GM23338 (cell line): Measurements from ENCODE around the gene AIRE. TPM values are rescaled to one million over a fixed set of nuclear protein-coding genes. Genes with fewer than 3 reads are reported as not detected.

Experiments
- ATAC-seq: fragments of 200-7000 bp; cut with Tn5 transposase; 3 replicates; pipeline ENCODE4 v1.9.1; 2020
- DNase-seq: peaks from one replicate; pipeline ENCODE4 v3.0.0-alpha.2; 2015; ENCODE audit warnings: low spot score
- H2AFZ ChIP-seq: fragments of 200-600 bp; sonication (generic); 2 replicates; pipeline ENCODE4 v1.8.0; 2016; ENCODE audit warnings: antibody characterized with exemption, mild to moderate bottlenecking, moderate library complexity
- H3F3A ChIP-seq: fragments of 200-600 bp; sonication (generic); replicated peaks from 2 replicates; pipeline ENCODE4 v1.8.0; 2017; ENCODE audit warnings: antibody characterized with exemption, mixed run types, low read depth
- H3K27ac ChIP-seq: fragments of 200-600 bp; sonication (generic); 2 replicates; pipeline ENCODE4 v1.6.1; 2016; ENCODE audit warnings: low read depth
- H3K27me3 ChIP-seq: fragments of 200-600 bp; sonication (generic); 2 replicates; pipeline ENCODE4 v1.8.0; 2016; ENCODE audit warnings: mild to moderate bottlenecking, mixed run types, moderate library complexity; ENCODE audit not compliant: insufficient read depth
- H3K36me3 ChIP-seq: fragments of 200-600 bp; sonication (generic); 2 replicates; pipeline ENCODE4 v1.8.0; 2016; ENCODE audit warnings: mild to moderate bottlenecking; ENCODE audit not compliant: insufficient read depth
- H3K4me1 ChIP-seq: fragments of 200-600 bp; sonication (generic); 2 replicates; pipeline ENCODE4 v1.8.0; 2016; ENCODE audit warnings: mild to moderate bottlenecking, moderate library complexity; ENCODE audit not compliant: insufficient read depth
- H3K4me2 ChIP-seq: fragments of 200-600 bp; sonication (generic); 2 replicates; pipeline ENCODE4 v1.7.1; 2017; ENCODE audit warnings: mixed run types
- H3K4me3 ChIP-seq: fragments of 200-600 bp; sonication (generic); 2 replicates; pipeline ENCODE4 v1.6.1; 2016; ENCODE audit warnings: mixed run types
- H3K79me2 ChIP-seq: fragments of 200-600 bp; sonication (generic); replicated peaks from 2 replicates; pipeline ENCODE4 v1.8.0; 2017; ENCODE audit warnings: mild to moderate bottlenecking; ENCODE audit not compliant: insufficient read depth
- H3K9me2 ChIP-seq: fragments of 200-600 bp; sonication (generic); 2 replicates; pipeline ENCODE4 v1.8.0; 2017; ENCODE audit not compliant: insufficient read depth
- H4K20me1 ChIP-seq: fragments of 200-600 bp; sonication (generic); replicated peaks from 2 replicates; pipeline ENCODE4 v1.8.0; 2017; ENCODE audit warnings: mild to moderate bottlenecking; ENCODE audit not compliant: insufficient read depth
- H3K27ac Mint-ChIP-seq: 2 replicates; pipeline ENCODE4 v1.8.0; 2020; ENCODE audit warnings: inconsistent platforms, mild to moderate bottlenecking, moderate library complexity, mixed read lengths
- H3K27me3 Mint-ChIP-seq: 3 replicates; pipeline ENCODE4 v1.8.0; 2022; ENCODE audit warnings: low read depth, mild to moderate bottlenecking, moderate library complexity, mixed read lengths, inconsistent platforms; ENCODE audit not compliant: insufficient read depth, poor library complexity
- H3K36me3 Mint-ChIP-seq: 3 replicates; pipeline ENCODE4 v1.8.0; 2021; ENCODE audit warnings: low read depth, mild to moderate bottlenecking, inconsistent platforms, moderate library complexity, mixed read lengths
- H3K4me1 Mint-ChIP-seq: 3 replicates; pipeline ENCODE4 v1.8.0; 2020; ENCODE audit warnings: mild to moderate bottlenecking, inconsistent platforms, mixed read lengths
- H3K4me3 Mint-ChIP-seq: 3 replicates; pipeline ENCODE4 v1.8.0; 2021; ENCODE audit warnings: moderate library complexity, mild to moderate bottlenecking, inconsistent platforms, mixed read lengths
- H3K9me3 Mint-ChIP-seq: 3 replicates; pipeline ENCODE4 v1.8.0; 2020; ENCODE audit warnings: moderate library complexity, mild to moderate bottlenecking, inconsistent platforms, mixed read lengths
- CREB1 ChIP-seq: fragments of 250-450 bp; sonication (Bioruptor Pico); IDR thresholded peaks from 2 replicates; pipeline ENCODE4 v1.5.0; 2020; ENCODE audit warnings: low read depth, mild to moderate bottlenecking, moderate library complexity
- EZH2 ChIP-seq: fragments of 200-600 bp; sonication (generic); IDR thresholded peaks from one replicate; pipeline ENCODE4 v1.8.0; 2017; ENCODE audit warnings: antibody characterized with exemption, mild to moderate bottlenecking, low read depth; ENCODE audit not compliant: unreplicated experiment
- EZH2phosphoT487 ChIP-seq: fragments of 200-600 bp; sonication (generic); IDR thresholded peaks from one replicate; pipeline ENCODE4 v1.8.1; 2018; ENCODE audit warnings: antibody characterized with exemption; ENCODE audit not compliant: unreplicated experiment
- POLR2AphosphoS5 ChIP-seq: IDR thresholded peaks from 2 replicates; pipeline ENCODE4 v1.6.1; 2016; ENCODE audit warnings: antibody characterized with exemption, low read depth
- polyA plus RNA-seq: library from polyadenylated mRNA; unstranded; fragments of >200 nt; fragmentation: Nextera tagmentation; extraction: Ambion mirVana; gene quantifications from 2 replicates; pipeline ENCODE4 v1.2.1, GENCODE V29; 2016
- total RNA-seq: library from RNA; depleted of rRNA; stranded (reverse); fragments of >200 nt; shearing (Covaris generic); gene quantifications from 2 replicates; pipeline ENCODE4 v1.2.3, GENCODE V29; 2014
- TF ChIP-seq, protein P1 (sequence below): IDR thresholded peaks from 2 replicates; pipeline ENCODE4 v1.6.1; 2016; ENCODE audit warnings: antibody characterized with exemption
- TF ChIP-seq, protein P2 (sequence below): IDR thresholded peaks from one replicate; pipeline ENCODE4 v1.6.1; 2018; ENCODE audit warnings: antibody characterized with exemption; ENCODE audit not compliant: unreplicated experiment
- TF ChIP-seq, protein P3 (sequence below): fragments of 250-450 bp; sonication (Bioruptor Pico); IDR thresholded peaks from 2 replicates; pipeline ENCODE4 v1.5.0; 2020; ENCODE audit warnings: mild to moderate bottlenecking, moderate library complexity

The AIRE gene
- total and polyA plus RNA-seq, 2 experiments from 2014 or later, result 0.10 TPM; not detected in 1

DNA sequence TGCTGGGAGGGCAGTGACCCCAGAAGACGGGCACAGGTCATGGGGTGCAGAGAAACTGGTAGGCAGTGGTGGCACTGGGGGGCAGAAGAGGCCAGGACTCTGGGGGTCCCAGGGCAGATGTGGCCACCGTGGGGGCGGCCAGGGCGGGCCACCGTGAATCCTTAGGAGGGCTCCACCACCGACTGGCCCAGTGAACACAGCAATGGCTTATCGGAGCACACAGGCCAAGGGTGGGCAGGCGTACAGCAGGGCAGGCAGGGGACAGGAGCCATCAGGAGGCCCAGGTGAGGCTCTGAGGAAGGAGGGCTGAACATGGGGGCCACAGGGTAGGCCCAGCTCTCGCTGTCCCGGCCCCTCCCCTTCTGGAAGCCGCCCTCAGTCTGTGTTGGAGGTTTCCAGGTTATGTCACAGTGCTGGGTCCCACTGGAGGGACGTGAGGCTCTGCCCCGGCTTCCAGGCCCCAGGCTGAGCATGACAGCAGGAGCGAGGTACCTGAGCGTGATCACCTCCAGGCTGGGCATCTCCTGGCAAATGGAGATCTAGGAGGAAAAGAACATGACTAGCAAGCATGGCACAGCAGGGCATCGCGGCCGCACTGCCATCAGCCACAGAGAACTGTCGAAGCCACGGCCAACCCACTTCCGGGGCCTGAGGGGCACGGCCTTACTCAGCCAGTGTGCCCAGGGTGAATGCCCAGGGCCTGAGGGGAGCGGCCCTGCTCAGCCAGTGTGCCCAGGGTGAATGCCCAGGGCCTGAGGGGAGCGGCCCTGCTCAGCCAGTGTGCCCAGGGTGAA is 49.8 kb downstream of the AIRE start:
- Histone ChIP-seq H3F3A (peaks cover 8% of the 10 kb centered on the region; the same call in 1 of the 2 replicates), H3K36me3 (no peaks in the 10 kb centered on the region), H3K79me2 (no peaks in the 10 kb centered on the region), H3K27me3 (no peaks in the 10 kb centered on the region), H3K4me3 (no peak overlapping the region), H3K27ac (no peak overlapping the region), H3K4me1 (peaks cover 8% of the 10 kb centered on the region; the same call in 1 of the 2 replicates), H3K9me2 (no peaks in the 10 kb centered on the region), H3K4me2 (no peak overlapping the region), H2AFZ (no peak overlapping the region), H4K20me1 (no peaks in the 10 kb centered on the region)
- no peak overlapping the region for H3K27ac Mint-ChIP-seq
- H3K4me3 Mint-ChIP-seq, result no peak overlapping the region
- peaks cover 15% of the 10 kb centered on the region for H3K4me1 Mint-ChIP-seq
- no peak for ATAC-seq
- H3K36me3 Mint-ChIP-seq, result no peaks in the 10 kb centered on the region; the same call in 2 of the 3 replicates
- DNase-seq, result no peak
- no peaks in the 10 kb centered on the region for H3K9me3 Mint-ChIP-seq
- TF ChIP-seq CREB1 (CRISPR knock-in tag) (no peak), POLR2AphosphoS5 (no peak), EZH2 (no peak), EZH2phosphoT487 (no peak)
- TF ChIP-seq, protein P1, sequence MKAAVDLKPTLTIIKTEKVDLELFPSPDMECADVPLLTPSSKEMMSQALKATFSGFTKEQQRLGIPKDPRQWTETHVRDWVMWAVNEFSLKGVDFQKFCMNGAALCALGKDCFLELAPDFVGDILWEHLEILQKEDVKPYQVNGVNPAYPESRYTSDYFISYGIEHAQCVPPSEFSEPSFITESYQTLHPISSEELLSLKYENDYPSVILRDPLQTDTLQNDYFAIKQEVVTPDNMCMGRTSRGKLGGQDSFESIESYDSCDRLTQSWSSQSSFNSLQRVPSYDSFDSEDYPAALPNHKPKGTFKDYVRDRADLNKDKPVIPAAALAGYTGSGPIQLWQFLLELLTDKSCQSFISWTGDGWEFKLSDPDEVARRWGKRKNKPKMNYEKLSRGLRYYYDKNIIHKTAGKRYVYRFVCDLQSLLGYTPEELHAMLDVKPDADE, result no peak
- TF ChIP-seq, protein P2, sequence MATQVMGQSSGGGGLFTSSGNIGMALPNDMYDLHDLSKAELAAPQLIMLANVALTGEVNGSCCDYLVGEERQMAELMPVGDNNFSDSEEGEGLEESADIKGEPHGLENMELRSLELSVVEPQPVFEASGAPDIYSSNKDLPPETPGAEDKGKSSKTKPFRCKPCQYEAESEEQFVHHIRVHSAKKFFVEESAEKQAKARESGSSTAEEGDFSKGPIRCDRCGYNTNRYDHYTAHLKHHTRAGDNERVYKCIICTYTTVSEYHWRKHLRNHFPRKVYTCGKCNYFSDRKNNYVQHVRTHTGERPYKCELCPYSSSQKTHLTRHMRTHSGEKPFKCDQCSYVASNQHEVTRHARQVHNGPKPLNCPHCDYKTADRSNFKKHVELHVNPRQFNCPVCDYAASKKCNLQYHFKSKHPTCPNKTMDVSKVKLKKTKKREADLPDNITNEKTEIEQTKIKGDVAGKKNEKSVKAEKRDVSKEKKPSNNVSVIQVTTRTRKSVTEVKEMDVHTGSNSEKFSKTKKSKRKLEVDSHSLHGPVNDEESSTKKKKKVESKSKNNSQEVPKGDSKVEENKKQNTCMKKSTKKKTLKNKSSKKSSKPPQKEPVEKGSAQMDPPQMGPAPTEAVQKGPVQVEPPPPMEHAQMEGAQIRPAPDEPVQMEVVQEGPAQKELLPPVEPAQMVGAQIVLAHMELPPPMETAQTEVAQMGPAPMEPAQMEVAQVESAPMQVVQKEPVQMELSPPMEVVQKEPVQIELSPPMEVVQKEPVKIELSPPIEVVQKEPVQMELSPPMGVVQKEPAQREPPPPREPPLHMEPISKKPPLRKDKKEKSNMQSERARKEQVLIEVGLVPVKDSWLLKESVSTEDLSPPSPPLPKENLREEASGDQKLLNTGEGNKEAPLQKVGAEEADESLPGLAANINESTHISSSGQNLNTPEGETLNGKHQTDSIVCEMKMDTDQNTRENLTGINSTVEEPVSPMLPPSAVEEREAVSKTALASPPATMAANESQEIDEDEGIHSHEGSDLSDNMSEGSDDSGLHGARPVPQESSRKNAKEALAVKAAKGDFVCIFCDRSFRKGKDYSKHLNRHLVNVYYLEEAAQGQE, result no peak
- TF ChIP-seq, protein P3, sequence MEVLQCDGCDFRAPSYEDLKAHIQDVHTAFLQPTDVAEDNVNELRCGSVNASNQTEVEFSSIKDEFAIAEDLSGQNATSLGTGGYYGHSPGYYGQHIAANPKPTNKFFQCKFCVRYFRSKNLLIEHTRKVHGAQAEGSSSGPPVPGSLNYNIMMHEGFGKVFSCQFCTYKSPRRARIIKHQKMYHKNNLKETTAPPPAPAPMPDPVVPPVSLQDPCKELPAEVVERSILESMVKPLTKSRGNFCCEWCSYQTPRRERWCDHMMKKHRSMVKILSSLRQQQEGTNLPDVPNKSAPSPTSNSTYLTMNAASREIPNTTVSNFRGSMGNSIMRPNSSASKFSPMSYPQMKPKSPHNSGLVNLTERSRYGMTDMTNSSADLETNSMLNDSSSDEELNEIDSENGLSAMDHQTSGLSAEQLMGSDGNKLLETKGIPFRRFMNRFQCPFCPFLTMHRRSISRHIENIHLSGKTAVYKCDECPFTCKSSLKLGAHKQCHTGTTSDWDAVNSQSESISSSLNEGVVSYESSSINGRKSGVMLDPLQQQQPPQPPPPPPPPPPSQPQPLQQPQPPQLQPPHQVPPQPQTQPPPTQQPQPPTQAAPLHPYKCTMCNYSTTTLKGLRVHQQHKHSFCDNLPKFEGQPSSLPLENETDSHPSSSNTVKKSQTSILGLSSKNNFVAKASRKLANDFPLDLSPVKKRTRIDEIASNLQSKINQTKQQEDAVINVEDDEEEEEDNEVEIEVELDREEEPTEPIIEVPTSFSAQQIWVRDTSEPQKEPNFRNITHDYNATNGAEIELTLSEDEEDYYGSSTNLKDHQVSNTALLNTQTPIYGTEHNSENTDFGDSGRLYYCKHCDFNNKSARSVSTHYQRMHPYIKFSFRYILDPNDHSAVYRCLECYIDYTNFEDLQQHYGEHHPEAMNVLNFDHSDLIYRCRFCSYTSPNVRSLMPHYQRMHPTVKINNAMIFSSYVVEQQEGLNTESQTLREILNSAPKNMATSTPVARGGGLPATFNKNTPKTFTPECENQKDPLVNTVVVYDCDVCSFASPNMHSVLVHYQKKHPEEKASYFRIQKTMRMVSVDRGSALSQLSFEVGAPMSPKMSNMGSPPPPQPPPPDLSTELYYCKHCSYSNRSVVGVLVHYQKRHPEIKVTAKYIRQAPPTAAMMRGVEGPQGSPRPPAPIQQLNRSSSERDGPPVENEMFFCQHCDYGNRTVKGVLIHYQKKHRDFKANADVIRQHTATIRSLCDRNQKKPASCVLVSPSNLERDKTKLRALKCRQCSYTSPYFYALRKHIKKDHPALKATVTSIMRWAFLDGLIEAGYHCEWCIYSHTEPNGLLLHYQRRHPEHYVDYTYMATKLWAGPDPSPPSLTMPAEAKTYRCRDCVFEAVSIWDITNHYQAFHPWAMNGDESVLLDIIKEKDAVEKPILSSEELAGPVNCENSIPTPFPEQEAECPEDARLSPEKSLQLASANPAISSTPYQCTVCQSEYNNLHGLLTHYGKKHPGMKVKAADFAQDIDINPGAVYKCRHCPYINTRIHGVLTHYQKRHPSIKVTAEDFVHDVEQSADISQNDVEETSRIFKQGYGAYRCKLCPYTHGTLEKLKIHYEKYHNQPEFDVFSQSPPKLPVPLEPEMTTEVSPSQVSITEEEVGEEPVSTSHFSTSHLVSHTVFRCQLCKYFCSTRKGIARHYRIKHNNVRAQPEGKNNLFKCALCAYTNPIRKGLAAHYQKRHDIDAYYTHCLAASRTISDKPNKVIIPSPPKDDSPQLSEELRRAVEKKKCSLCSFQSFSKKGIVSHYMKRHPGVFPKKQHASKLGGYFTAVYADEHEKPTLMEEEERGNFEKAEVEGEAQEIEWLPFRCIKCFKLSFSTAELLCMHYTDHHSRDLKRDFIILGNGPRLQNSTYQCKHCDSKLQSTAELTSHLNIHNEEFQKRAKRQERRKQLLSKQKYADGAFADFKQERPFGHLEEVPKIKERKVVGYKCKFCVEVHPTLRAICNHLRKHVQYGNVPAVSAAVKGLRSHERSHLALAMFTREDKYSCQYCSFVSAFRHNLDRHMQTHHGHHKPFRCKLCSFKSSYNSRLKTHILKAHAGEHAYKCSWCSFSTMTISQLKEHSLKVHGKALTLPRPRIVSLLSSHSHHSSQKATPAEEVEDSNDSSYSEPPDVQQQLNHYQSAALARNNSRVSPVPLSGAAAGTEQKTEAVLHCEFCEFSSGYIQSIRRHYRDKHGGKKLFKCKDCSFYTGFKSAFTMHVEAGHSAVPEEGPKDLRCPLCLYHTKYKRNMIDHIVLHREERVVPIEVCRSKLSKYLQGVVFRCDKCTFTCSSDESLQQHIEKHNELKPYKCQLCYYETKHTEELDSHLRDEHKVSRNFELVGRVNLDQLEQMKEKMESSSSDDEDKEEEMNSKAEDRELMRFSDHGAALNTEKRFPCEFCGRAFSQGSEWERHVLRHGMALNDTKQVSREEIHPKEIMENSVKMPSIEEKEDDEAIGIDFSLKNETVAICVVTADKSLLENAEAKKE (CRISPR knock-in tag), result no peak
- H3K27me3 Mint-ChIP-seq, result peaks cover 3% of the 10 kb centered on the region
